Glutamatergic neuron (in vitro differentiated cells): ENCODE results near the gene MMP20. TPM values are rescaled to one million over a fixed set of nuclear protein-coding genes. Genes with fewer than 3 reads are reported as not detected.

Experiments used
- DNase-seq: peaks from one replicate; pipeline ENCODE4 v3.0.0; 2022
- H3K27ac Mint-ChIP-seq: one replicate; pipeline ENCODE4 v1.8.0; 2020; ENCODE audit warnings: mild to moderate bottlenecking, mixed read lengths, inconsistent platforms; ENCODE audit not compliant: unreplicated experiment
- H3K27me3 Mint-ChIP-seq: one replicate; pipeline ENCODE4 v1.8.0; 2020; ENCODE audit warnings: mild to moderate bottlenecking, moderate library complexity, mixed read lengths, inconsistent platforms; ENCODE audit not compliant: unreplicated experiment
- H3K36me3 Mint-ChIP-seq: one replicate; pipeline ENCODE4 v1.8.0; 2020; ENCODE audit warnings: mild to moderate bottlenecking, mixed read lengths, inconsistent platforms; ENCODE audit not compliant: unreplicated experiment
- H3K4me1 Mint-ChIP-seq: one replicate; pipeline ENCODE4 v1.8.0; 2020; ENCODE audit warnings: mild to moderate bottlenecking, low read depth, mixed read lengths, inconsistent platforms; ENCODE audit not compliant: unreplicated experiment
- H3K4me3 Mint-ChIP-seq: one replicate; pipeline ENCODE4 v1.8.0; 2020; ENCODE audit warnings: mild to moderate bottlenecking, mixed read lengths, inconsistent platforms; ENCODE audit not compliant: unreplicated experiment
- H3K9me3 Mint-ChIP-seq: one replicate; pipeline ENCODE4 v1.8.0; 2020; ENCODE audit warnings: mild to moderate bottlenecking, moderate library complexity, mixed read lengths, inconsistent platforms; ENCODE audit not compliant: unreplicated experiment
- total RNA-seq: library from RNA; stranded (reverse); fragmentation: NEBNext Ultra II Directional; extraction: Animal tissue kit (Norgen Biotek cat#: 25700); gene quantifications from one replicate; pipeline ENCODE4 v1.2.1, GENCODE V29; 2021; ENCODE audit not compliant: unreplicated experiment
- TF ChIP-seq, protein P1 (sequence below): fragments of 200-600 bp; sonication (generic); IDR thresholded peaks from one replicate; pipeline ENCODE4 v1.5.0; 2021; ENCODE audit not compliant: partially characterized antibody, unreplicated experiment

The MMP20 gene
- total RNA-seq, 1 donor from 2014 or later: not detected

GRCh38 chr11:102577182-102577581 lies 48.0 kb downstream of the MMP20 start:
- no peaks in the 10 kb centered on the region for H3K9me3 Mint-ChIP-seq

DNA sequence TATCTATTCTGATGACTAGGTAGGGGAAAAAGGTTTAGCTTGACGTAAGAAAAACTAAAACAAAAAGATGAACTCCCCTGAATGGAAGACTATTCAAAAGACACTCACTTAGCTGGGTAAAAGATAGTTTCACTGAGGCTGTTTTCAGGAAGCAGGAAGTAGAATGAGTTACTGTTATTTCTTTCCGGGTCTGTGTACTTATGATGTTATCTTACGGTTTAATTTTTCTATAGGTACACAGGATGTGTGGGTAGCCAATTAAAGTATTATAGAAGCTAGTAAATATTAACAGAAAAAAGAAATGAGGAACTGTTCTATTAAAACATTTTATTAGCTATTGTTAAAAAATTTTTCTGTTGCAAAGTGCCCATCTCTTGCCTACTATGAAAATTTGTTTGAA lies 48.8 kb downstream of the MMP20 start:
- TF ChIP-seq, protein P1, sequence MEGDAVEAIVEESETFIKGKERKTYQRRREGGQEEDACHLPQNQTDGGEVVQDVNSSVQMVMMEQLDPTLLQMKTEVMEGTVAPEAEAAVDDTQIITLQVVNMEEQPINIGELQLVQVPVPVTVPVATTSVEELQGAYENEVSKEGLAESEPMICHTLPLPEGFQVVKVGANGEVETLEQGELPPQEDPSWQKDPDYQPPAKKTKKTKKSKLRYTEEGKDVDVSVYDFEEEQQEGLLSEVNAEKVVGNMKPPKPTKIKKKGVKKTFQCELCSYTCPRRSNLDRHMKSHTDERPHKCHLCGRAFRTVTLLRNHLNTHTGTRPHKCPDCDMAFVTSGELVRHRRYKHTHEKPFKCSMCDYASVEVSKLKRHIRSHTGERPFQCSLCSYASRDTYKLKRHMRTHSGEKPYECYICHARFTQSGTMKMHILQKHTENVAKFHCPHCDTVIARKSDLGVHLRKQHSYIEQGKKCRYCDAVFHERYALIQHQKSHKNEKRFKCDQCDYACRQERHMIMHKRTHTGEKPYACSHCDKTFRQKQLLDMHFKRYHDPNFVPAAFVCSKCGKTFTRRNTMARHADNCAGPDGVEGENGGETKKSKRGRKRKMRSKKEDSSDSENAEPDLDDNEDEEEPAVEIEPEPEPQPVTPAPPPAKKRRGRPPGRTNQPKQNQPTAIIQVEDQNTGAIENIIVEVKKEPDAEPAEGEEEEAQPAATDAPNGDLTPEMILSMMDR: no peak
- Mint-ChIP-seq H3K4me3 (no peak overlapping the region), H3K27ac (no peak overlapping the region), H3K27me3 (no peaks in the 10 kb centered on the region), H3K4me1 (no peaks in the 10 kb centered on the region), H3K36me3 (no peaks in the 10 kb centered on the region), H3K9me3 (no peaks in the 10 kb centered on the region)
- DNase-seq: no peak

More at GRCh38 chr11:102577182-102577581, 48.0 kb downstream of the MMP20 start:
- no peak for DNase-seq
- Mint-ChIP-seq H3K4me1 (no peaks in the 10 kb centered on the region), H3K27me3 (no peaks in the 10 kb centered on the region), H3K27ac (no peak overlapping the region), H3K4me3 (no peak overlapping the region), H3K36me3 (no peaks in the 10 kb centered on the region)
- TF ChIP-seq, protein P1: no peak

DNA sequence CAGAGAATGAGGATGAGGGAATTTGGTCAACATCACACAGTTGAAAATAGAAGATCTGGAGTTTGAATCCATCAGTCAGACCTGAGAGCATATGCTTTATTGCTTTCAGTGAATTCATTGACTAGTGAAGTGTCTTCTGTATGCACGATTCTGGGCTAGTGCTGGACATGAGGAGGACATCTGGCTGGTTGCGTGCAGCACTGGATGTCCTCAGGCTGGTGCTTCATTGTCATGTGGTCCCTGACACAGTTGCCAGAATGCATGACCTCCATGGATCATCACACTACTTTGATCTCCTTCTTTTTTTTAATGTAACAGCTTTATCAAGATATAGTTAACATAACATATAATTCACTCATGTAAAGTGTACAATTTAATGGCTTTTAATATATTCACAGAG lies 50.1 kb downstream of the MMP20 start:
- DNase-seq: no peak
- Mint-ChIP-seq H3K9me3 (no peaks in the 10 kb centered on the region), H3K4me1 (no peaks in the 10 kb centered on the region), H3K27me3 (no peaks in the 10 kb centered on the region), H3K4me3 (no peak overlapping the region), H3K36me3 (no peaks in the 10 kb centered on the region), H3K27ac (no peak overlapping the region)
- TF ChIP-seq, protein P1: no peak

DNA sequence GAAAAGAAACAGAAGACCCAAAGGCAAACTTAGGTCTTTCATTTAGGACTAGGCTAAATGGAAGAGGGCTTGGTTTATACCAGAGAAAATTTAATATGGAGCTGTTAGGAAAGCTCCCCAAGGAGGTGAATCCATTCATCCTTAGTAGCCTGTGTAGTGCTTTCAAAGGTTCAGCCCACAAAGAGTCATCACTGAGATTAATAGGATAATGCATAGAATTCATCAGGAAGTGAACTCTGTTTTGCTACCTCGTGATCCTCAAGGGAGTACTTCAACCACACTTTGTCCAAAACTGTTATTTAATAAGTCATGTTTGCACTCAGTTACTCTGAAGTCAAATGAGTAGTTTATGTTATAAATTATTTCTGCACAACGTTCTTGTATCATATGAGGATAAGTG lies 51.3 kb downstream of the MMP20 start:
- Mint-ChIP-seq H3K4me1 (no peaks in the 10 kb centered on the region), H3K9me3 (no peaks in the 10 kb centered on the region), H3K27ac (no peak overlapping the region), H3K27me3 (no peaks in the 10 kb centered on the region), H3K4me3 (no peak overlapping the region), H3K36me3 (no peaks in the 10 kb centered on the region)
- no peak for DNase-seq
- TF ChIP-seq, protein P1: no peak

DNA sequence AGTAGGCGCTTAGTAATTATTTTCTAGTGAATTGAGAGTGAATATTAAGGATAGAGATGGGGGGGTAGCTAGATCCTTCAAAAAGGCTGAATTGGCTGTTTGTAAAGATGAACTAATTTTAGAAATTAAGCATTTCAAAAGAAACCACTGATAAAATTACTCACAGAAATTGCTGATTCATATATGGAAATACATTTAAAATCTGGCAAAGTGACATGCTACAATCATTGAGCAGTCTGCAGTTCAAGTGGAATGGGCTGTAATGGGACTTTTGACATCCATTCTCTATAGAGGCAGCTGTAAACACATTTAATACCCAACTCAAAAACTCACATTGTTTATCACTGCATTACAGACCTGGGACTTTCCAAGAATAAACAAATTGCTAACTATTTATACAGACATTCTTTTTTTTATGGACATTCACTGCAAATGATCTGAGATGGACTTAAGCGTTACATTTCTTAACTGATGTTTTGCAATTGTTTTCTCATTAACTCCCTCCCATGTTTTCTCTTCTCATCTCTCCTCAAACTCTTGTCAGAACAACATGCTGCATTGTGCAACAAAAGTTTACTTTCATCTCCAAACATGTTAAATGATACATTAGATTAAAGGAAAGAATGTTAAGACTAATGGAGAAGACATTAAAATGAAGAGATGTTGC lies 52.4 kb downstream of the MMP20 start:
- H3K27ac Mint-ChIP-seq: no peak overlapping the region
- DNase-seq: no peak
- H3K36me3 Mint-ChIP-seq: no peaks in the 10 kb centered on the region
- no peaks in the 10 kb centered on the region for H3K27me3 Mint-ChIP-seq
- no peak overlapping the region for H3K4me3 Mint-ChIP-seq
- no peaks in the 10 kb centered on the region for H3K4me1 Mint-ChIP-seq
- TF ChIP-seq, protein P1: no peak
- H3K9me3 Mint-ChIP-seq: no peaks in the 10 kb centered on the region
